ENCODE data around the gene SPDYE4. TPM values are rescaled to one million over a fixed set of nuclear protein-coding genes. Genes with fewer than 3 reads are reported as not detected.

Gene SPDYE4
- total RNA-seq, 1 donor from 2014 or later = not detected

DNA sequence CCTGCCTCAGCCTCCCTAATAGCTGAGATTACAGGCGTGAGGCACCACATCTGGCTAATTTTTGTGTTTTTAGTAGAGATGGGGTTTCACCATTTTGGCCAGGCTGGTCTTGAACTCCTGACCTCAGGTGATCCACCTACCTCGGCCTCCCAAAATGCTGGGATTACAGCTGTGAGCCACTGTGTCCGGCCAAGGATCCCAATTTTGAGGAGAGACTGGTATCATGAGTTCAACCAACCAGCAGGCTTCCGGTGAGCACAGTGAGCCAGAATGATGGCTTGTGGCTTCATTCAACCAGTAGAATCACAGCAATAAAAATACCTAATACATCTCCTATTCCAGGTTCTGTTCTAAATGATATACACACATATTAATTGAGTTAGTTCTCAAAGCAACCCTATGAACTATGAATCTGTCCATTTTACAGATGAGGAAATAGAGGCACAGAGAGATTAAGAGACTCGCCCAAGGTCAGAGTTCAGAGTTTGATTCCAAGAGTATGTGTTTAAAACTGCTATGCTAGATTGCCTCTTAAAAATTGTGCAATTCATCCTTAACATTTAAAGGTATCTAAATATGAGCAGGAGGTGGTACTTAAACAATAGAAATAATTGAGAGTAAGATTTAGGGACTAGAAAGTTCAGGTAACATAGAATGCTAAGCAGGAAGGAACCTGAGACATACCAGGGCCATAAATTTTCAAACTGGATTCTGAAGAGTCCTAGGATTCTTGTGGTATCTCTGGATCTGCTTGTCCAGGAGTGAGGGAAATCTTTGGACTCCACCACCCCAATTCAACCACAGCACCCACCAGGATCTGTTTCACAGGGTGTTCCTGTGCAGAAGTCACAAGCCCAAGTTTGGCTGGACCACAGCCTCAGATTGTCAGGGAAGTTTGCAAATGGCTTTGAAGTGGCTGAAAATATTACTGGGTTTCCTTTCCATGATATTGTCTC is 38.8 kb downstream of the SPDYE4 start:
- no peak for FAIRE-seq

DNA sequence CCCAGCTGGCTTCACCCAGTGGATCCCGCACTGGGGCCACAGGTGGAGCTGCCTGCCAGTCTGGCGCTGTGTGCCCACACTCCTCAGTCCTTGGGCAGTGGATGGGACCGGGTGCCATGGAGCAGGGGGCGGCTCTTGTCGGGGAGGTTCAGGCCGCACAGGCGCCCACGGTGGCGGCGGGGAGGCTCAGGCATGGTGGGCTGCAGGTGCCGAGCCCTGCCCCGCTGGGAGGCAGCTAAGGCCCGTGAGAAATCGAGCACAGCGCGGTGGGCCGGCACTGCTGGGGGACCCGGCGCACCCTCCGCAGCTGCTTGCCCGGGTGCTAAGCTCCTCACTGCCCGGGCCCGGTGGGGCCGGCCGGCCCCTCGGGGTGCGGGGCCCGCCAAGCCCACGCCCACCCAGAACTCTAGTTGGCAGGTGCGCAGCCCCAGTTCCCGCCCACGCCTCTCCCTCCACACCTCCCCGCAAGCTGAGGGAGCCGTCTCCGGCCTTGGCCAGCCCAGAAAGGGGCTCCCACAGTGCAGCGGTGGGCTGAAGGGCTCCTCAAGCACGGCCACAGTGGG is 40.3 kb downstream of the SPDYE4 start:
- Histone ChIP-seq H3K9me3 (ENCODE audit: insufficient read depth, low read depth, low read length) (peaks cover 4% of the 10 kb centered on the region), H3K36me3 (ENCODE audit: insufficient read depth, low read length) (no peaks in the 10 kb centered on the region), H4K20me1 (ENCODE audit: insufficient read depth, low read length) (no peaks in the 10 kb centered on the region), H3K27ac (ENCODE audit: low read depth, low read length) (no peak overlapping the region), H3K4me3 (ENCODE audit: insufficient read depth, low read depth, low read length) (no peak overlapping the region), H3K27me3 (ENCODE audit: insufficient read depth, low read length) (no peaks in the 10 kb centered on the region), H3K4me1 (ENCODE audit: insufficient read depth, low read length) (no peaks in the 10 kb centered on the region), H3K79me2 (ENCODE audit: insufficient read depth, low read length) (no peaks in the 10 kb centered on the region), H3K4me2 (ENCODE audit: low read length) (no peak overlapping the region), H2AFZ (ENCODE audit: low read depth, low read length) (no peak overlapping the region), H3K9ac (ENCODE audit: low read length) (no peak overlapping the region)
- Mint-ChIP-seq H3K36me3 (ENCODE audit: low read depth, unreplicated experiment) (no peaks in the 10 kb centered on the region), H3K27me3 (ENCODE audit: low read depth, unreplicated experiment) (peaks cover 4% of the 10 kb centered on the region), H3K4me1 (ENCODE audit: low read depth, unreplicated experiment) (peaks cover 4% of the 10 kb centered on the region), H3K4me3 (ENCODE audit: unreplicated experiment) (no peak overlapping the region), H3K27ac (ENCODE audit: unreplicated experiment) (no peak overlapping the region), H3K9me3 (ENCODE audit: unreplicated experiment) (peaks cover 11% of the 10 kb centered on the region)
- TF ChIP-seq EZH2 (IDR thresholded peaks at IDR 0.05; ENCODE audit: insufficient read depth, low read length) = no peak
- TF ChIP-seq, protein P1, sequence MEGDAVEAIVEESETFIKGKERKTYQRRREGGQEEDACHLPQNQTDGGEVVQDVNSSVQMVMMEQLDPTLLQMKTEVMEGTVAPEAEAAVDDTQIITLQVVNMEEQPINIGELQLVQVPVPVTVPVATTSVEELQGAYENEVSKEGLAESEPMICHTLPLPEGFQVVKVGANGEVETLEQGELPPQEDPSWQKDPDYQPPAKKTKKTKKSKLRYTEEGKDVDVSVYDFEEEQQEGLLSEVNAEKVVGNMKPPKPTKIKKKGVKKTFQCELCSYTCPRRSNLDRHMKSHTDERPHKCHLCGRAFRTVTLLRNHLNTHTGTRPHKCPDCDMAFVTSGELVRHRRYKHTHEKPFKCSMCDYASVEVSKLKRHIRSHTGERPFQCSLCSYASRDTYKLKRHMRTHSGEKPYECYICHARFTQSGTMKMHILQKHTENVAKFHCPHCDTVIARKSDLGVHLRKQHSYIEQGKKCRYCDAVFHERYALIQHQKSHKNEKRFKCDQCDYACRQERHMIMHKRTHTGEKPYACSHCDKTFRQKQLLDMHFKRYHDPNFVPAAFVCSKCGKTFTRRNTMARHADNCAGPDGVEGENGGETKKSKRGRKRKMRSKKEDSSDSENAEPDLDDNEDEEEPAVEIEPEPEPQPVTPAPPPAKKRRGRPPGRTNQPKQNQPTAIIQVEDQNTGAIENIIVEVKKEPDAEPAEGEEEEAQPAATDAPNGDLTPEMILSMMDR (IDR thresholded peaks at IDR 0.05; ENCODE audit: insufficient read depth, low read depth, low read length) = no peak
- FAIRE-seq = no peak
- no peak for DNase-seq (ENCODE audit: low read depth)

More for the DNA sequence above, 38.8 kb downstream of the SPDYE4 start:
- Mint-ChIP-seq H3K4me3 (ENCODE audit: unreplicated experiment) (no peak overlapping the region), H3K4me1 (ENCODE audit: low read depth, unreplicated experiment) (peaks cover 4% of the 10 kb centered on the region), H3K27ac (ENCODE audit: unreplicated experiment) (no peak overlapping the region), H3K36me3 (ENCODE audit: low read depth, unreplicated experiment) (no peaks in the 10 kb centered on the region), H3K9me3 (ENCODE audit: unreplicated experiment) (peaks cover 11% of the 10 kb centered on the region), H3K27me3 (ENCODE audit: low read depth, unreplicated experiment) (peaks cover 4% of the 10 kb centered on the region)
- Histone ChIP-seq H3K36me3 (ENCODE audit: insufficient read depth, low read length) (no peaks in the 10 kb centered on the region), H2AFZ (ENCODE audit: low read depth, low read length) (no peak overlapping the region), H3K9ac (ENCODE audit: low read length) (no peak overlapping the region), H3K4me1 (ENCODE audit: insufficient read depth, low read length) (no peaks in the 10 kb centered on the region), H3K4me3 (ENCODE audit: insufficient read depth, low read depth, low read length) (no peak overlapping the region), H3K27me3 (ENCODE audit: insufficient read depth, low read length) (no peaks in the 10 kb centered on the region), H4K20me1 (ENCODE audit: insufficient read depth, low read length) (no peaks in the 10 kb centered on the region), H3K27ac (ENCODE audit: low read depth, low read length) (no peak overlapping the region), H3K79me2 (ENCODE audit: insufficient read depth, low read length) (no peaks in the 10 kb centered on the region), H3K4me2 (ENCODE audit: low read length) (no peak overlapping the region), H3K9me3 (ENCODE audit: insufficient read depth, low read depth, low read length) (peaks cover 4% of the 10 kb centered on the region)
- DNase-seq (ENCODE audit: low read depth) = peak; percentile 18
- TF ChIP-seq, protein P1 (IDR thresholded peaks at IDR 0.05; ENCODE audit: insufficient read depth, low read depth, low read length) = no peak
- TF ChIP-seq EZH2 (IDR thresholded peaks at IDR 0.05; ENCODE audit: insufficient read depth, low read length) = no peak

All from astrocyte (in vitro differentiated cells and primary cell).